GM23338 (cell line): ENCODE data around the gene TEX51. TPM values are rescaled to one million over a fixed set of nuclear protein-coding genes. Genes with fewer than 3 reads are reported as not detected.

Source experiments
- ATAC-seq: fragments of 200-7000 bp; cut with Tn5 transposase; 3 replicates; pipeline ENCODE4 v1.9.1; 2020
- DNase-seq: peaks from one replicate; pipeline ENCODE4 v3.0.0-alpha.2; 2015; ENCODE audit warnings: low spot score
- H2AFZ ChIP-seq: fragments of 200-600 bp; sonication (generic); 2 replicates; pipeline ENCODE4 v1.8.0; 2016; ENCODE audit warnings: antibody characterized with exemption, mild to moderate bottlenecking, moderate library complexity
- H3F3A ChIP-seq: fragments of 200-600 bp; sonication (generic); replicated peaks from 2 replicates; pipeline ENCODE4 v1.8.0; 2017; ENCODE audit warnings: antibody characterized with exemption, mixed run types, low read depth
- H3K27ac ChIP-seq: fragments of 200-600 bp; sonication (generic); 2 replicates; pipeline ENCODE4 v1.6.1; 2016; ENCODE audit warnings: low read depth
- H3K27me3 ChIP-seq: fragments of 200-600 bp; sonication (generic); 2 replicates; pipeline ENCODE4 v1.8.0; 2016; ENCODE audit warnings: mild to moderate bottlenecking, mixed run types, moderate library complexity; ENCODE audit not compliant: insufficient read depth
- H3K36me3 ChIP-seq: fragments of 200-600 bp; sonication (generic); 2 replicates; pipeline ENCODE4 v1.8.0; 2016; ENCODE audit warnings: mild to moderate bottlenecking; ENCODE audit not compliant: insufficient read depth
- H3K4me1 ChIP-seq: fragments of 200-600 bp; sonication (generic); 2 replicates; pipeline ENCODE4 v1.8.0; 2016; ENCODE audit warnings: mild to moderate bottlenecking, moderate library complexity; ENCODE audit not compliant: insufficient read depth
- H3K4me2 ChIP-seq: fragments of 200-600 bp; sonication (generic); 2 replicates; pipeline ENCODE4 v1.7.1; 2017; ENCODE audit warnings: mixed run types
- H3K4me3 ChIP-seq: fragments of 200-600 bp; sonication (generic); 2 replicates; pipeline ENCODE4 v1.6.1; 2016; ENCODE audit warnings: mixed run types
- H3K79me2 ChIP-seq: fragments of 200-600 bp; sonication (generic); replicated peaks from 2 replicates; pipeline ENCODE4 v1.8.0; 2017; ENCODE audit warnings: mild to moderate bottlenecking; ENCODE audit not compliant: insufficient read depth
- H3K9me2 ChIP-seq: fragments of 200-600 bp; sonication (generic); 2 replicates; pipeline ENCODE4 v1.8.0; 2017; ENCODE audit not compliant: insufficient read depth
- H4K20me1 ChIP-seq: fragments of 200-600 bp; sonication (generic); replicated peaks from 2 replicates; pipeline ENCODE4 v1.8.0; 2017; ENCODE audit warnings: mild to moderate bottlenecking; ENCODE audit not compliant: insufficient read depth
- H3K27ac Mint-ChIP-seq: 2 replicates; pipeline ENCODE4 v1.8.0; 2020; ENCODE audit warnings: inconsistent platforms, mild to moderate bottlenecking, moderate library complexity, mixed read lengths
- H3K27me3 Mint-ChIP-seq: 3 replicates; pipeline ENCODE4 v1.8.0; 2022; ENCODE audit warnings: low read depth, mild to moderate bottlenecking, moderate library complexity, mixed read lengths, inconsistent platforms; ENCODE audit not compliant: insufficient read depth, poor library complexity
- H3K36me3 Mint-ChIP-seq: 3 replicates; pipeline ENCODE4 v1.8.0; 2021; ENCODE audit warnings: low read depth, mild to moderate bottlenecking, inconsistent platforms, moderate library complexity, mixed read lengths
- H3K4me1 Mint-ChIP-seq: 3 replicates; pipeline ENCODE4 v1.8.0; 2020; ENCODE audit warnings: mild to moderate bottlenecking, inconsistent platforms, mixed read lengths
- H3K4me3 Mint-ChIP-seq: 3 replicates; pipeline ENCODE4 v1.8.0; 2021; ENCODE audit warnings: moderate library complexity, mild to moderate bottlenecking, inconsistent platforms, mixed read lengths
- H3K9me3 Mint-ChIP-seq: 3 replicates; pipeline ENCODE4 v1.8.0; 2020; ENCODE audit warnings: moderate library complexity, mild to moderate bottlenecking, inconsistent platforms, mixed read lengths
- CREB1 ChIP-seq: fragments of 250-450 bp; sonication (Bioruptor Pico); IDR thresholded peaks from 2 replicates; pipeline ENCODE4 v1.5.0; 2020; ENCODE audit warnings: low read depth, mild to moderate bottlenecking, moderate library complexity
- CTCF ChIP-seq, 2 experiments: fragments of 200-600 bp in 1 of 2; sonication (generic) in 1 of 2; conservative IDR thresholded peaks; 2 replicates each; pipeline versions ENCODE4 v1.5.1 to v1.6.1; 2016 to 2017; ENCODE audit warnings: antibody characterized with exemption in 2 of 2, low read depth in 2 of 2, mild to moderate bottlenecking in 2 of 2, moderate library complexity in 1 of 2
- ETS1 ChIP-seq: IDR thresholded peaks from 2 replicates; pipeline ENCODE4 v1.6.1; 2016; ENCODE audit warnings: antibody characterized with exemption
- EZH2 ChIP-seq: fragments of 200-600 bp; sonication (generic); IDR thresholded peaks from one replicate; pipeline ENCODE4 v1.8.0; 2017; ENCODE audit warnings: antibody characterized with exemption, mild to moderate bottlenecking, low read depth; ENCODE audit not compliant: unreplicated experiment
- EZH2phosphoT487 ChIP-seq: fragments of 200-600 bp; sonication (generic); IDR thresholded peaks from one replicate; pipeline ENCODE4 v1.8.1; 2018; ENCODE audit warnings: antibody characterized with exemption; ENCODE audit not compliant: unreplicated experiment
- JUNB ChIP-seq: IDR thresholded peaks from one replicate; pipeline ENCODE4 v1.6.1; 2016; ENCODE audit warnings: antibody characterized with exemption; ENCODE audit not compliant: unreplicated experiment
- POLR2AphosphoS5 ChIP-seq: IDR thresholded peaks from 2 replicates; pipeline ENCODE4 v1.6.1; 2016; ENCODE audit warnings: antibody characterized with exemption, low read depth
- REST ChIP-seq: IDR thresholded peaks from one replicate; pipeline ENCODE4 v1.6.1; 2018; ENCODE audit warnings: antibody characterized with exemption; ENCODE audit not compliant: unreplicated experiment
- STAT1 ChIP-seq: IDR thresholded peaks from one replicate; pipeline ENCODE4 v1.6.1; 2016; ENCODE audit warnings: antibody characterized with exemption; ENCODE audit not compliant: unreplicated experiment
- ZNF114 ChIP-seq: fragments of 250-450 bp; sonication (Bioruptor Pico); IDR thresholded peaks from 2 replicates; pipeline ENCODE4 v1.5.0; 2020; ENCODE audit warnings: mild to moderate bottlenecking, moderate library complexity
- ZNF331 ChIP-seq: fragments of 250-450 bp; sonication (Bioruptor Pico); IDR thresholded peaks from 2 replicates; pipeline ENCODE4 v1.5.0; 2020; ENCODE audit warnings: low read depth, mild to moderate bottlenecking, moderate library complexity
- ZNF462 ChIP-seq: fragments of 250-450 bp; sonication (Bioruptor Pico); IDR thresholded peaks from 2 replicates; pipeline ENCODE4 v1.5.0; 2020; ENCODE audit warnings: mild to moderate bottlenecking, moderate library complexity
- polyA plus RNA-seq: library from polyadenylated mRNA; unstranded; fragments of >200 nt; fragmentation: Nextera tagmentation; extraction: Ambion mirVana; gene quantifications from 2 replicates; pipeline ENCODE4 v1.2.1, GENCODE V29; 2016
- total RNA-seq: library from RNA; depleted of rRNA; stranded (reverse); fragments of >200 nt; shearing (Covaris generic); gene quantifications from 2 replicates; pipeline ENCODE4 v1.2.3, GENCODE V29; 2014

The TEX51 gene
- total and polyA plus RNA-seq, 2 experiments from 2014 or later: not detected

- H3K4me1 ChIP-seq: no peaks in the 10 kb centered on the region
- H4K20me1 ChIP-seq: no peaks in the 10 kb centered on the region
- no peaks in the 10 kb centered on the region for H3K36me3 ChIP-seq
- TF ChIP-seq CTCF (conservative IDR thresholded peaks at IDR 0.05; ENCODE audit: low read depth in 2 of 2) (no peak), JUNB (no peak), EZH2phosphoT487 (no peak), EZH2 (no peak), STAT1 (no peak), ETS1 (no peak), ZNF462 (CRISPR knock-in tag) (no peak), ZNF114 (CRISPR knock-in tag) (no peak), POLR2AphosphoS5 (no peak), CREB1 (CRISPR knock-in tag) (no peak), ZNF331 (CRISPR knock-in tag) (no peak), REST (no peak)
- no peaks in the 10 kb centered on the region for H3K27me3 ChIP-seq
- H3K4me3 Mint-ChIP-seq: no peak overlapping the region
- peaks cover 14% of the 10 kb centered on the region for H3K27me3 Mint-ChIP-seq
- no peak overlapping the region for H2AFZ ChIP-seq
- H3K9me2 ChIP-seq: no peaks in the 10 kb centered on the region
- no peak overlapping the region for H3K27ac Mint-ChIP-seq
- H3K9me3 Mint-ChIP-seq: no peaks in the 10 kb centered on the region; the same call in 2 of the 3 replicates
- no peak overlapping the region for H3K4me2 ChIP-seq
- H3K4me3 ChIP-seq: no peak overlapping the region
- no peaks in the 10 kb centered on the region for H3F3A ChIP-seq
- H3K4me1 Mint-ChIP-seq: no peaks in the 10 kb centered on the region; the same call in 2 of the 3 replicates
- H3K27ac ChIP-seq: no peak overlapping the region
- H3K36me3 Mint-ChIP-seq: no peaks in the 10 kb centered on the region
- ATAC-seq (no peak), DNase-seq (no peak)
- no peaks in the 10 kb centered on the region for H3K79me2 ChIP-seq
Measured at GRCh38 chr2:126858991-126859390, 39.7 kb upstream of the TEX51 start.
